ENCODE measurements around the gene SH3BGRL3.
"Not testable (repeated sequence)": the region's sequence is repeated elsewhere in the genome, so short reads cannot be mapped to it uniquely, and the experiment has no call there.

GRCh38 chr1:26230682-26231081, 49.2 kb upstream of the SH3BGRL3 start:
- TF ChIP-seq POLR2A, CTCF, POLR2AphosphoS5 (IDR thresholded peaks at IDR 0.05): not testable (repeated sequence)
